OCI-LY1 (cell line): ENCODE measurements around the gene CAVIN1.
"Not testable (repeated sequence)": the region's sequence is repeated elsewhere in the genome, so short reads cannot be mapped to it uniquely, and the experiment has no call there.

Experiments used
- CTCF ChIP-seq: fragments of 200-600 bp; sonication (generic), shearing (Covaris generic); IDR thresholded peaks from 2 replicates; pipeline ENCODE4 v1.5.1; 2017; ENCODE audit warnings: mild to moderate bottlenecking, antibody characterized with exemption, low read length, moderate library complexity, mixed read lengths
- EZH2 ChIP-seq: fragments of 200-600 bp; sonication (generic), shearing (Covaris generic); IDR thresholded peaks from 2 replicates; pipeline ENCODE4 v1.8.0; 2017; ENCODE audit warnings: borderline replicate concordance, mixed run types, mild to moderate bottlenecking, antibody characterized with exemption, low read length, moderate library complexity, mixed read lengths

DNA sequence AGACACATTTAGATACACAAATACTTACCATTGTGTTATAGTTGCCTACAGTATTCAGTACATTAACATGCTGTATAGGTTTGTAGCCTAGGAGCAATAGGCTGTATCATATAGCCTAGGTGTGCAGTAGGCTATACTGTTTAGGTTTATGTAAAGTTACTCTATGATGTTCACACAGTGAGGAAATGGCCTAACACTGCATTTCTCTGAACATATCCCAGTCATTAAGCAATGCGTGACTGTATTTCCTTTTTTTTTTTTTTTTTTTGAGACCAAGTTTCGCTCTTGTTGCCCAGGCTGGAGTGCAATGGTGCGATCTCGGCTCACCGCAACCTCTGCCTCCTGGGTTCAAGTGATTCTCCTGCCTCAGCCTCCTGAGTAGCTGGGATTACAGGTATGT, 5.1 kb downstream of the CAVIN1 start:
- TF ChIP-seq CTCF, EZH2: not testable (repeated sequence)
